GM12864 (cell line): Measurements from ENCODE around the gene UTS2.

Source experiments
- DNase-seq: peaks from one replicate; pipeline ENCODE4 v3.0.0-alpha.2; 2011; ENCODE audit warnings: low read depth
- H3K4me3 ChIP-seq: 2 replicates; pipeline ENCODE4 v1.5.1; 2011; ENCODE audit warnings: mild to moderate bottlenecking, low read depth, low read length, control low read depth
- CTCF ChIP-seq: IDR thresholded peaks from 2 replicates; pipeline ENCODE4 v1.5.1; 2011; ENCODE audit warnings: low read depth, mild to moderate bottlenecking, moderate library complexity, low read length, control low read depth, inconsistent platforms; ENCODE audit errors: missing control alignments

UTS2 gene

GRCh38 chr1:7805460-7805859 is 47.4 kb downstream of the UTS2 start:
- no peak overlapping the region for H3K4me3 ChIP-seq
- TF ChIP-seq CTCF: no peak
- no peak for DNase-seq
